Cardiac muscle cell (in vitro differentiated cells and primary cell): ENCODE results near the gene HVCN1. TPM values are rescaled to one million over a fixed set of nuclear protein-coding genes. Genes with fewer than 3 reads are reported as not detected.

Source experiments
- DNase-seq, 2 donors: peaks; one replicate each; pipeline versions ENCODE4 v3.0.0 to v3.0.0-alpha.2; 2010 to 2017; ENCODE audit warnings: low read depth in 1 of 2, low spot score in 1 of 2
- H3K27ac ChIP-seq: fragments of 200-600 bp; sonication (generic); 2 replicates; pipeline ENCODE4 v1.5.1; 2016
- H3K27me3 ChIP-seq: fragments of 200-600 bp; sonication (generic); 2 replicates; pipeline ENCODE4 v1.6.0; 2016; ENCODE audit warnings: control low read depth
- H3K36me3 ChIP-seq: fragments of 200-600 bp; sonication (generic); 2 replicates; pipeline ENCODE4 v1.5.1; 2016; ENCODE audit warnings: control low read depth
- H3K4me1 ChIP-seq: fragments of 200-600 bp; sonication (generic); 2 replicates; pipeline ENCODE4 v1.8.1; 2017; ENCODE audit warnings: low read depth, mild to moderate bottlenecking, mixed run types
- H3K4me3 ChIP-seq: fragments of 200-600 bp; sonication (generic); 2 replicates; pipeline ENCODE4 v1.5.1; 2016; ENCODE audit warnings: mild to moderate bottlenecking
- H3K9me3 ChIP-seq: fragments of 200-600 bp; sonication (generic); 2 replicates; pipeline ENCODE4 v1.5.1; 2017; ENCODE audit warnings: low read depth, mild to moderate bottlenecking, control low read depth
- CTCF ChIP-seq: IDR thresholded peaks from 2 replicates; pipeline ENCODE4 v1.5.1; 2012; ENCODE audit warnings: low read depth, mild to moderate bottlenecking, low read length
- polyA plus RNA-seq: library from polyadenylated mRNA; unstranded; fragments of >200 nt; fragmentation: Nextera tagmentation; extraction: Ambion mirVana; gene quantifications from 2 replicates; pipeline ENCODE4 v1.2.1, GENCODE V29; 2016
- total RNA-seq: library from RNA; depleted of rRNA; stranded (reverse); fragments of >200 nt; gene quantifications from 2 replicates; pipeline ENCODE4 v1.2.3, GENCODE V29; 2016

The HVCN1 gene
- total and polyA plus RNA-seq, 2 experiments from 2014 or later, result 3.8 to 8.7 TPM

GRCh38 chr12:110677206-110677911, 11.6 kb downstream of the HVCN1 start:
- no peak overlapping the region for H3K4me3 ChIP-seq
- no peaks in the 10 kb centered on the region for H3K27me3 ChIP-seq
- DNase-seq, result no peak
- H3K27ac ChIP-seq, result no peak overlapping the region
- peaks cover 6% of the 10 kb centered on the region for H3K4me1 ChIP-seq
- no peaks in the 10 kb centered on the region for H3K36me3 ChIP-seq
- no peaks in the 10 kb centered on the region for H3K9me3 ChIP-seq
- TF ChIP-seq CTCF, result no peak

- TF ChIP-seq CTCF, result no peak
- Histone ChIP-seq H3K9me3 (no peaks in the 10 kb centered on the region), H3K4me1 (peaks cover 6% of the 10 kb centered on the region), H3K36me3 (no peaks in the 10 kb centered on the region), H3K27me3 (no peaks in the 10 kb centered on the region), H3K27ac (no peak overlapping the region), H3K4me3 (no peak overlapping the region)
- no peak for DNase-seq
Observed at GRCh38 chr12:110676171-110676570, 12.7 kb downstream of the HVCN1 start.

- Histone ChIP-seq H3K36me3 (no peaks in the 10 kb centered on the region), H3K4me1 (no peaks in the 10 kb centered on the region), H3K4me3 (no peak overlapping the region), H3K27ac (no peak overlapping the region), H3K27me3 (no peaks in the 10 kb centered on the region), H3K9me3 (no peaks in the 10 kb centered on the region)
- DNase-seq, result no peak
- no peak for TF ChIP-seq CTCF
Observed at GRCh38 chr12:110670161-110670701, 18.7 kb downstream of the HVCN1 start.

GRCh38 chr12:110669193-110669502, 19.8 kb downstream of the HVCN1 start:
- TF ChIP-seq CTCF, result no peak
- H3K27me3 ChIP-seq, result no peaks in the 10 kb centered on the region
- no peaks in the 10 kb centered on the region for H3K36me3 ChIP-seq
- H3K9me3 ChIP-seq, result no peaks in the 10 kb centered on the region
- H3K27ac ChIP-seq, result no peak overlapping the region
- no peaks in the 10 kb centered on the region for H3K4me1 ChIP-seq
- no peak overlapping the region for H3K4me3 ChIP-seq
- no peak for DNase-seq

GRCh38 chr12:110668480-110669192, 20.3 kb downstream of the HVCN1 start:
- H3K36me3 ChIP-seq, result no peaks in the 10 kb centered on the region
- TF ChIP-seq CTCF, result no peak
- no peak overlapping the region for H3K27ac ChIP-seq
- no peaks in the 10 kb centered on the region for H3K27me3 ChIP-seq
- no peak for DNase-seq
- no peak overlapping the region for H3K4me3 ChIP-seq
- no peaks in the 10 kb centered on the region for H3K9me3 ChIP-seq
- H3K4me1 ChIP-seq, result no peaks in the 10 kb centered on the region
